Smooth muscle cell (in vitro differentiated cells): ENCODE results near the gene ANP32A. TPM values are rescaled to one million over a fixed set of nuclear protein-coding genes. Genes with fewer than 3 reads are reported as not detected.
A peak's percentile ranks its signal among the peaks of the same experiment; 100 is the strongest.
"Not testable (repeated sequence)": the region's sequence is repeated elsewhere in the genome, so short reads cannot be mapped to it uniquely, and the experiment has no call there.

Experiments
- DNase-seq: peaks from one replicate; lab custom pipeline; 2025; ENCODE audit not compliant: unreplicated experiment; lab: John Stamatoyannopoulos, UW
- H2AFZ ChIP-seq: fragments of 200-600 bp; sonication (generic); 2 replicates; pipeline ENCODE4 v1.6.0; 2016; ENCODE audit warnings: antibody characterized with exemption, low read depth, mild to moderate bottlenecking
- H3F3A ChIP-seq: fragments of 200-600 bp; sonication (generic); 2 replicates; pipeline ENCODE4 v1.6.0; 2017; ENCODE audit warnings: antibody characterized with exemption, low read depth
- H3K27ac ChIP-seq: fragments of 200-600 bp; sonication (generic); 2 replicates; pipeline ENCODE4 v1.5.1; 2016; ENCODE audit warnings: low read depth, mild to moderate bottlenecking
- H3K27me3 ChIP-seq: fragments of 200-600 bp; sonication (generic); 2 replicates; pipeline ENCODE4 v1.6.1; 2016; ENCODE audit warnings: low read depth, mild to moderate bottlenecking
- H3K36me3 ChIP-seq: fragments of 200-600 bp; sonication (generic); 2 replicates; pipeline ENCODE4 v1.5.1; 2016; ENCODE audit warnings: low read depth
- H3K4me1 ChIP-seq: fragments of 200-600 bp; sonication (generic); 2 replicates; pipeline ENCODE4 v1.5.1; 2016; ENCODE audit warnings: low read depth
- H3K4me2 ChIP-seq: fragments of 200-600 bp; sonication (generic); 2 replicates; pipeline ENCODE4 v1.6.0; 2016; ENCODE audit warnings: mild to moderate bottlenecking
- H3K4me3 ChIP-seq: fragments of 200-600 bp; sonication (generic); 2 replicates; pipeline ENCODE4 v1.5.1; 2016; ENCODE audit warnings: mild to moderate bottlenecking
- H3K79me2 ChIP-seq: fragments of 200-600 bp; sonication (generic); 2 replicates; pipeline ENCODE4 v1.6.0; 2016; ENCODE audit warnings: low read depth, mild to moderate bottlenecking
- H3K9ac ChIP-seq: fragments of 200-600 bp; sonication (generic); 2 replicates; pipeline ENCODE4 v1.6.0; 2016; ENCODE audit warnings: low read depth
- H3K9me3 ChIP-seq: fragments of 200-600 bp; sonication (generic); replicated peaks from 2 replicates; pipeline ENCODE4 v1.5.1; 2016; ENCODE audit warnings: low read depth
- H4K20me1 ChIP-seq: fragments of 200-600 bp; sonication (generic); 2 replicates; pipeline ENCODE4 v1.6.0; 2016; ENCODE audit warnings: low read depth
- WGBS: methylation state at CpG from one replicate; pipeline ENCODE4 v1.1.7; 2016; ENCODE audit warnings: low lambda C conversion rate; 5-methylcytosine and 5-hydroxymethylcytosine counted together
- polyA plus RNA-seq: library from polyadenylated mRNA; unstranded; fragments of >200 nt; fragmentation: Nextera tagmentation; extraction: Ambion mirVana; gene quantifications from 2 replicates; pipeline ENCODE4 v1.2.1, GENCODE V29; 2016
- total RNA-seq: library from RNA; depleted of rRNA; stranded (reverse); fragments of >200 nt; gene quantifications from 2 replicates; pipeline ENCODE4 v1.2.3, GENCODE V29; 2014
- TF ChIP-seq, protein P1 (sequence below): fragments of 200-600 bp; sonication (generic); IDR thresholded peaks from 2 replicates; pipeline ENCODE4 v1.5.1; 2017; ENCODE audit warnings: borderline replicate concordance, mild to moderate bottlenecking, antibody characterized with exemption; ENCODE audit not compliant: insufficient read depth, poor library complexity, severe bottlenecking

Gene ANP32A
- total RNA-seq (63.1 and 71.8 TPM in 2 replicates), polyA plus RNA-seq (93.7 and 129 TPM in 2 replicates)

DNA sequence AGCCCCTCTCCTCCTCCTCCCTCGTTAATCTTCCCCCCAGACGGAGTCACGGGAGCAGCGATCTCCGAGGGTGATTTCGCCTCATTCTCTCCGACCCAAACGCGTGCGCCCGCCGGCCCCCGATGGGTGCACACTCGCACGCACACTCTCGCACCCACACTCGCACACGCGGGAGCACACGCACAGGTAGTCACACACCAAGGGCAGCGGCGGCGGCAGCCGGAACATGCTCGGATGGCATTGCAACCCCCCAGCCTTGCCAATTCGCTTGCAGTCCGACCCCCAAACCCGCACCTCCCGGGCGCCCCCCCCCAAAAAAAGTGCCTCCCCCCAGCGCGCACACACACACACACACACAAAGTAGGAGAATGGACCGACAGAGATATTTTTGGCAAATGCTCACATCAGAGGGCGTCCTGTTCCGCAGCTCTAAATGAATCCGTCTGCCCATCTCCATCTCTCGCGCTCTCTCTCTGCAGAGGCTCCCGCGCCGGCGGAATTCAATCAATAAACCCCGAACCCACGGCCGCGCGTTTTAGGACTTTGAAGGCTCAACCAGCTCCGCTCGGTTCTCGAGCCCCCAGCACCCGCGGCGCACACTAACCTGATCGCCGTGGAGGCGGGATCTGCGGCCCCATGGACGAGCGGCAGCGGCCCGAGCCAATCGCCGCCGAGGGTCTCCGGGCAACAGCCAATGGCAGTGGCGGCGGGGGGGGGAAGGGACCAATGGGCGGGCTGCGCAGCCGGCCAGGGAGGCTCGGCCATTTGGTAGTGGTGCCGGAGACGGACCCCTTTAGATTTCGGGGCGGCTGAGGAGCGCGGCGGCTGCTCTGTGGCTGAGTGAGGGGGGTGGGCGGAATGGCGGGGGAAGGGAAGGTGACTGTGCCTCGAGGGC lies at the start of gene ANP32A:
ANP32A (minus strand) TSS at position 601 of the 895 bp plus-strand sequence; CDS start at position 457, 144 bp downstream.
- peaks cover 52% of the 10 kb centered on the region for H3K79me2 ChIP-seq
- 1% methylated on average over 71 of the region's 81 CpGs for whole genome bisulfite sequencing

DNA sequence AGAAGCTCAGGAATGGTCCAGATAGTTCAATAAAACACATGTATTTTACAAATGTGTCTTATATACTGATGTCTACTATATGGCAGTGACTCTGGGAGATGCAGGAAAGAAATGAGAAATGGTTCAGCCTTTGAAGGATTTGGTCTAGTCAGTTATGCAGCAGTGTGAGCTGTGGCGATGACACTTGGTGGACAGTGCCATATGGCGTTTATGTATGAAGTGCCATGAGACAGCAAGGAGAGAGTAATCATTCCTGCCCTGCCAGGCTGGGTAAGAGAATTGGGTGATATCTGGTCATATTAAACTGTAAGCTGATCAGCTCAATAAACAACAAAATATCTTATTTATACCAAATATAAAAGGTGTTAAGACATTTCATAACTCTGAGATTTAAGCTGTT lies 47.6 kb upstream of the ANP32A start:
- 97% methylated on average over 2 of the region's 2 CpGs for WGBS
- DNase-seq: no peak
- TF ChIP-seq, protein P1, sequence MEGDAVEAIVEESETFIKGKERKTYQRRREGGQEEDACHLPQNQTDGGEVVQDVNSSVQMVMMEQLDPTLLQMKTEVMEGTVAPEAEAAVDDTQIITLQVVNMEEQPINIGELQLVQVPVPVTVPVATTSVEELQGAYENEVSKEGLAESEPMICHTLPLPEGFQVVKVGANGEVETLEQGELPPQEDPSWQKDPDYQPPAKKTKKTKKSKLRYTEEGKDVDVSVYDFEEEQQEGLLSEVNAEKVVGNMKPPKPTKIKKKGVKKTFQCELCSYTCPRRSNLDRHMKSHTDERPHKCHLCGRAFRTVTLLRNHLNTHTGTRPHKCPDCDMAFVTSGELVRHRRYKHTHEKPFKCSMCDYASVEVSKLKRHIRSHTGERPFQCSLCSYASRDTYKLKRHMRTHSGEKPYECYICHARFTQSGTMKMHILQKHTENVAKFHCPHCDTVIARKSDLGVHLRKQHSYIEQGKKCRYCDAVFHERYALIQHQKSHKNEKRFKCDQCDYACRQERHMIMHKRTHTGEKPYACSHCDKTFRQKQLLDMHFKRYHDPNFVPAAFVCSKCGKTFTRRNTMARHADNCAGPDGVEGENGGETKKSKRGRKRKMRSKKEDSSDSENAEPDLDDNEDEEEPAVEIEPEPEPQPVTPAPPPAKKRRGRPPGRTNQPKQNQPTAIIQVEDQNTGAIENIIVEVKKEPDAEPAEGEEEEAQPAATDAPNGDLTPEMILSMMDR: no peak
- H3K4me3 ChIP-seq: no peak overlapping the region
- no peaks in the 10 kb centered on the region for H4K20me1 ChIP-seq
- no peaks in the 10 kb centered on the region for H3K79me2 ChIP-seq
- H3F3A ChIP-seq: no peaks in the 10 kb centered on the region
- H3K27me3 ChIP-seq: peaks cover 11% of the 10 kb centered on the region
- no peak overlapping the region for H2AFZ ChIP-seq
- no peaks in the 10 kb centered on the region for H3K36me3 ChIP-seq
- no peak overlapping the region for H3K4me2 ChIP-seq
- H3K4me1 ChIP-seq: no peaks in the 10 kb centered on the region
- no peak overlapping the region for H3K9ac ChIP-seq
- no peak overlapping the region for H3K27ac ChIP-seq
- no peaks in the 10 kb centered on the region for H3K9me3 ChIP-seq

More for the DNA sequence above, at the start of gene ANP32A:
- H3K27me3 ChIP-seq: no peaks in the 10 kb centered on the region
- no peaks in the 10 kb centered on the region for H3K36me3 ChIP-seq
- peak; percentile 93 for DNase-seq
- peak within 1 kb of the TSS; percentile 96 for H3K27ac ChIP-seq
- no peaks in the 10 kb centered on the region for H3F3A ChIP-seq
- peak within 1 kb of the TSS; percentile 93 for H3K9ac ChIP-seq
- TF ChIP-seq, protein P1: no peak
- H3K4me1 ChIP-seq: peaks cover 33% of the 10 kb centered on the region
- no peaks in the 10 kb centered on the region for H3K9me3 ChIP-seq
- H2AFZ ChIP-seq: peak within 1 kb of the TSS; percentile 92
- peaks cover 14% of the 10 kb centered on the region for H4K20me1 ChIP-seq
- H3K4me3 ChIP-seq: peak within 1 kb of the TSS; percentile 81
- H3K4me2 ChIP-seq: peak within 1 kb of the TSS; percentile 99

DNA sequence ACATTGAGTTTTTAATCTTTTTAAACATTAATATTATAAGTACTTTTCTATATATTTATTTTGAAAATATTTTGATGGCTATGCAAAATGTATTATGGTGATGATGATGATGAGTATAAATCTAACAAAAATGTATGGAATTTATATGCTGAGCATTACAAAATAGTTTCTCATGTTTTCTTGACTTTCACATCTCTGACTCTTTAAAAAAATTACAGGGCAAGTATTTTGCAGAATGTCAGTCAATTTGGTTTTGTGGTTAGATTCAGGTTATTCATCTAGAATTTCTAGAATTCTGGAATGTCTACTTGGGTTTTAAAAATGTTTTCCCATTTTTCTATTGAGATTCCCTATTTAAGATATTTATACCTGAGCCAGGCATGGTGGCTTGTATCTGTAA lies 41.7 kb upstream of the ANP32A start:
- TF ChIP-seq, protein P1: no peak
- no peaks in the 10 kb centered on the region for H3K27me3 ChIP-seq
- no peak overlapping the region for H3K27ac ChIP-seq
- H3K9ac ChIP-seq: no peak overlapping the region
- H3K36me3 ChIP-seq: no peaks in the 10 kb centered on the region
- no peak for DNase-seq
- H3K4me3 ChIP-seq: no peak overlapping the region
- H3K4me2 ChIP-seq: no peak overlapping the region
- no peaks in the 10 kb centered on the region for H3K79me2 ChIP-seq
- H3F3A ChIP-seq: no peaks in the 10 kb centered on the region
- no peak overlapping the region for H2AFZ ChIP-seq
- no peaks in the 10 kb centered on the region for H3K9me3 ChIP-seq
- H3K4me1 ChIP-seq: no peaks in the 10 kb centered on the region
- H4K20me1 ChIP-seq: no peaks in the 10 kb centered on the region

DNA sequence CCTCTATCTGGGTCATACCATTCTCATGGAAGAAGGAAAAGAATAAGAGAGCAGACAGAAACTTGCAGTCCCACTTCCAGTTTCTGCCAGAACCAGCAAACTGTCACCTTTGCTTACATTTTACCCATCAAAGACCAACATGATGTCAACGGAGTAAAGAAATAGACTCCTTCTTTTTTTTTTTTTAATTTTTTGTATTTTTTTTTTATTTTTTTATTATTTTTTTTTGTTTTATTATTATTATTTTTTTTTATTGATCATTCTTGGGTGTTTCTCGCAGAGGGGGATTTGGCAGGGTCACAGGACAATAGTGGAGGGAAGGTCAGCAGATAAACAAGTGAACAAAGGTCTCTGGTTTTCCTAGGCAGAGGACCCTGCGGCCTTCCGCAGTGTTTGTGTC lies 38.0 kb upstream of the ANP32A start:
- H3K4me2 ChIP-seq, DNase-seq, H3F3A ChIP-seq, H3K4me3 ChIP-seq, H4K20me1 ChIP-seq, H2AFZ ChIP-seq, H3K27ac ChIP-seq, H3K4me1 ChIP-seq, H3K79me2 ChIP-seq, H3K9ac ChIP-seq, H3K9me3 ChIP-seq, H3K36me3 ChIP-seq, H3K27me3 ChIP-seq: not testable (repeated sequence)
- 87% methylated on average over 2 of the region's 4 CpGs for WGBS

DNA sequence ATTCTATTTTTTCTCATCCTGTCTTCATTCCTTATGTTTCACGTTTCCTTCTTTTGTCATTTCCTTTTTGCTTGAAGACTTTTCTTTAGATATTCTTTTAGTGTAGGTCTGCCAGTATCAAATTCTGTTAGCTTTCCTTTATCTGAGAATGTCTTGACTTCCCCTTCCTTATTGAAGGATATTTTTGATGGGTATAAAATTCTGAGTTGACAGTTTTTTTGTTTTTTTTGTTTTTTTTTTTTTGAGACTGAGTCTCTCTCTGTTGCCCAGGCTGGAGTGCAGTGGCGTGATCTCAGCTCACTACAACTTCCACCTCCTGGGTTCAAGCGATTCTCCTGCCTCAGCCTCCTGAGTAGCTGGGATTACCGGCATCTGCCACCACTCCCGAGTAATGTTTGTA lies 36.7 kb upstream of the ANP32A start:
- DNase-seq, H3F3A ChIP-seq, H4K20me1 ChIP-seq, H3K4me1 ChIP-seq, H3K9me3 ChIP-seq, H3K4me2 ChIP-seq, H3K79me2 ChIP-seq, H3K9ac ChIP-seq, H3K4me3 ChIP-seq, H3K27ac ChIP-seq, H3K27me3 ChIP-seq, H2AFZ ChIP-seq, H3K36me3 ChIP-seq: not testable (repeated sequence)
- 91% methylated on average over 5 of the region's 5 CpGs for WGBS
